SU-DHL-6 (cell line): ENCODE measurements around the gene ATP1B2.

Source experiments
- H2AFZ ChIP-seq: fragments of 200-600 bp; sonication (generic); 2 replicates; pipeline ENCODE4 v1.6.1; 2014; ENCODE audit warnings: low read depth, mild to moderate bottlenecking, moderate library complexity, mixed read lengths, antibody characterized with exemption, low read length; ENCODE audit not compliant: severe bottlenecking
- H3F3A ChIP-seq: fragments of 200-600 bp; shearing (Covaris generic); 2 replicates; pipeline ENCODE4 v1.6.0; 2016; ENCODE audit warnings: antibody characterized with exemption, mild to moderate bottlenecking; ENCODE audit not compliant: insufficient read depth
- H3K27ac ChIP-seq: fragments of 200-600 bp; sonication (generic); 2 replicates; pipeline ENCODE4 v1.5.1; 2016; ENCODE audit warnings: low read depth, mild to moderate bottlenecking, low read length, moderate library complexity, mixed read lengths
- H3K27me3 ChIP-seq: fragments of 200-600 bp; sonication (generic), shearing (Covaris generic); 2 replicates; pipeline ENCODE4 v1.6.0; 2014; ENCODE audit warnings: mild to moderate bottlenecking, low read length
- H3K36me3 ChIP-seq: fragments of 200-600 bp; sonication (generic); 2 replicates; pipeline ENCODE4 v1.6.1; 2014; ENCODE audit warnings: mild to moderate bottlenecking, low read length, mixed read lengths
- H3K4me2 ChIP-seq: fragments of 300-600, 200-600 bp; shearing (Covaris generic), sonication (generic); 2 replicates; pipeline ENCODE4 v1.6.0; 2014; ENCODE audit warnings: low read length, low read depth, mild to moderate bottlenecking; ENCODE audit not compliant: poor library complexity, severe bottlenecking
- H3K4me3 ChIP-seq: fragments of 200-600 bp; sonication (generic); 2 replicates; pipeline ENCODE4 v1.5.1; 2014; ENCODE audit warnings: antibody characterized with exemption, low read length, mild to moderate bottlenecking, mixed read lengths; ENCODE audit not compliant: insufficient read depth, poor library complexity, severe bottlenecking
- H3K79me2 ChIP-seq: fragments of 200-600 bp; sonication (generic); 2 replicates; pipeline ENCODE4 v1.6.1; 2014; ENCODE audit warnings: mild to moderate bottlenecking, low read length, moderate library complexity; ENCODE audit not compliant: insufficient read depth
- H3K9ac ChIP-seq: fragments of 200-600 bp; sonication (generic); 2 replicates; pipeline ENCODE4 v1.7.0; 2014; ENCODE audit warnings: mild to moderate bottlenecking, low read length
- H3K9me2 ChIP-seq: fragments of 200-600 bp; sonication (generic); replicated peaks from 2 replicates; pipeline ENCODE4 v1.6.1; 2014; ENCODE audit warnings: low read length; ENCODE audit not compliant: insufficient read depth
- H3K9me3 ChIP-seq: fragments of 200-600 bp; sonication (generic); 2 replicates; pipeline ENCODE4 v1.6.1; 2014; ENCODE audit warnings: low read length, mixed read lengths; ENCODE audit not compliant: insufficient read depth
- H4K20me1 ChIP-seq: fragments of 200-600 bp; sonication (generic); 2 replicates; pipeline ENCODE4 v1.6.1; 2014; ENCODE audit warnings: low read depth, mild to moderate bottlenecking, antibody characterized with exemption, low read length, moderate library complexity, mixed read lengths
- EZH2phosphoT487 ChIP-seq: fragments of 200-600 bp; sonication (generic), shearing (Covaris generic); conservative IDR thresholded peaks from 2 replicates; pipeline ENCODE4 v1.6.1; 2018; ENCODE audit warnings: mild to moderate bottlenecking, antibody characterized with exemption, low read length, moderate library complexity, mixed read lengths
- TF ChIP-seq, protein P1 (sequence below): fragments of 200-600 bp; sonication (generic); IDR thresholded peaks from one replicate; pipeline ENCODE4 v1.5.1; 2017; ENCODE audit warnings: antibody characterized with exemption, mild to moderate bottlenecking, low read length, moderate library complexity; ENCODE audit not compliant: insufficient read depth, poor library complexity, severe bottlenecking

Gene ATP1B2

DNA sequence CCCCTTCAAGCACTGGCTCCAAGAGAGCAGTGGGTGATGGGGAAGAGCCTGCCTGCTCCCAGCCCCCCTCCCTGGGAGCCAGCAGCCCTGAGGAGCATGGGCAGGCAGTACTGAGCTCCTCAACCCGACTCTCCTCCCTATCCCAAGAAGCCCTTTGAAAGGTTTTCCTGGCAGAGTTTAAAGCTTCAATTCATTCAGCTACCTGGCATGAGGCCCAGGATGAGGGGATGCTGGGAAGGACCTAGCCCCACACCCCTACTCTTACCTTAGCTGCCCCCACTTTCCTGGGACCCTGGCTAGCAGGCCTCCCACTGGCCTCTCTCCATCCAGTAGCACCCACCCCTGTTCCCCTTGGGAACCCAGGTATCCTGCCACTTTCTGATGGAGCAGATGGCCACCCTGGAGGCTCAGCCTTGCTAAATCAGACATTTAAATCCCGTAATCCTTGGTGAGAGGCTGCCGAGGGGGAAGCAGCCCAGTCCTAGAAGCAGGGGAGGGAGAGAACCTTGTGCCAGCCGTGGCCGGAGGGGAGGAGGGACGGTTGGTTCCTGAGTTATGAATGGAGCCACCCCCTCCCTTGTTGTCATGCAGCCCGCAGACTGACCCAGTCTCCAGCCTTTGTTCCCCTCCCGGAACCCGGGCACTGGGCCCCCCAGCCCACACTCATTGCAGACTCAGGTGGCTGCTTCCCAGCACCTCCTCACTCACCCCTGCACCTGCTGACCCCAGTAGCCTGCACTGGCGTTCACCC, 17.1 kb downstream of the ATP1B2 start:
- H3K27ac ChIP-seq, result no peak overlapping the region
- no peaks in the 10 kb centered on the region for H3K9me3 ChIP-seq
- TF ChIP-seq, protein P1, sequence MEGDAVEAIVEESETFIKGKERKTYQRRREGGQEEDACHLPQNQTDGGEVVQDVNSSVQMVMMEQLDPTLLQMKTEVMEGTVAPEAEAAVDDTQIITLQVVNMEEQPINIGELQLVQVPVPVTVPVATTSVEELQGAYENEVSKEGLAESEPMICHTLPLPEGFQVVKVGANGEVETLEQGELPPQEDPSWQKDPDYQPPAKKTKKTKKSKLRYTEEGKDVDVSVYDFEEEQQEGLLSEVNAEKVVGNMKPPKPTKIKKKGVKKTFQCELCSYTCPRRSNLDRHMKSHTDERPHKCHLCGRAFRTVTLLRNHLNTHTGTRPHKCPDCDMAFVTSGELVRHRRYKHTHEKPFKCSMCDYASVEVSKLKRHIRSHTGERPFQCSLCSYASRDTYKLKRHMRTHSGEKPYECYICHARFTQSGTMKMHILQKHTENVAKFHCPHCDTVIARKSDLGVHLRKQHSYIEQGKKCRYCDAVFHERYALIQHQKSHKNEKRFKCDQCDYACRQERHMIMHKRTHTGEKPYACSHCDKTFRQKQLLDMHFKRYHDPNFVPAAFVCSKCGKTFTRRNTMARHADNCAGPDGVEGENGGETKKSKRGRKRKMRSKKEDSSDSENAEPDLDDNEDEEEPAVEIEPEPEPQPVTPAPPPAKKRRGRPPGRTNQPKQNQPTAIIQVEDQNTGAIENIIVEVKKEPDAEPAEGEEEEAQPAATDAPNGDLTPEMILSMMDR, result no peak
- H2AFZ ChIP-seq, result no peak overlapping the region
- H3K27me3 ChIP-seq, result no peaks in the 10 kb centered on the region
- H3K9ac ChIP-seq, result no peak overlapping the region
- H3F3A ChIP-seq, result no peaks in the 10 kb centered on the region
- no peaks in the 10 kb centered on the region for H3K79me2 ChIP-seq
- H3K9me2 ChIP-seq, result no peaks in the 10 kb centered on the region
- no peaks in the 10 kb centered on the region for H4K20me1 ChIP-seq
- no peak overlapping the region for H3K4me3 ChIP-seq
- no peak overlapping the region for H3K4me2 ChIP-seq
- peaks cover 4% of the 10 kb centered on the region; the same call in 1 of the 2 replicates for H3K36me3 ChIP-seq

DNA sequence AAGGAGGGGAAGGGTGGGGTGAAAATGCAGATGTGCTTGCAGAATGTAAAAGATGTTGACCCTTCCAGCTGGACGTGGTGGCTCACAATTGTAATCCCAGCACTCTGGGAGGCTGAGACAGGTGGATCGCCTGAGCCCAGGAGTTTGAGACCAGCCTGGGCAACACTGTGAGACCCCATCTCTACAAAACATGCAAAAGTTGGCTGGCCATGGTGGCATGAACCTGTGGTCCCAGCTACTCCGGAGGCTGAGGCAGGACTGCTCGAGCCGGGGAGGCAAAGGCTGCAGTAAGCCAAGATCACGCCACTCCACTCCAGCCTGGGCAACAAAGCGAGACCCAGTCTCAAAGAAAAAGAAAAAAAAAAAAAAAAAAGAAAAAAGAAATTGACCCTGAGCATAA, 17.8 kb downstream of the ATP1B2 start:
- no peak overlapping the region for H3K27ac ChIP-seq
- no peaks in the 10 kb centered on the region for H3K79me2 ChIP-seq
- H3F3A ChIP-seq, result no peaks in the 10 kb centered on the region
- no peaks in the 10 kb centered on the region for H3K27me3 ChIP-seq
- no peaks in the 10 kb centered on the region for H3K9me3 ChIP-seq
- no peaks in the 10 kb centered on the region for H3K9me2 ChIP-seq
- no peak overlapping the region for H3K4me2 ChIP-seq
- H3K4me3 ChIP-seq, result no peak overlapping the region
- no peak overlapping the region for H2AFZ ChIP-seq
- TF ChIP-seq EZH2phosphoT487, result no peak
- TF ChIP-seq, protein P1, result no peak
- H3K36me3 ChIP-seq, result peaks cover 11% of the 10 kb centered on the region
- H4K20me1 ChIP-seq, result no peaks in the 10 kb centered on the region
- H3K9ac ChIP-seq, result no peak overlapping the region

DNA sequence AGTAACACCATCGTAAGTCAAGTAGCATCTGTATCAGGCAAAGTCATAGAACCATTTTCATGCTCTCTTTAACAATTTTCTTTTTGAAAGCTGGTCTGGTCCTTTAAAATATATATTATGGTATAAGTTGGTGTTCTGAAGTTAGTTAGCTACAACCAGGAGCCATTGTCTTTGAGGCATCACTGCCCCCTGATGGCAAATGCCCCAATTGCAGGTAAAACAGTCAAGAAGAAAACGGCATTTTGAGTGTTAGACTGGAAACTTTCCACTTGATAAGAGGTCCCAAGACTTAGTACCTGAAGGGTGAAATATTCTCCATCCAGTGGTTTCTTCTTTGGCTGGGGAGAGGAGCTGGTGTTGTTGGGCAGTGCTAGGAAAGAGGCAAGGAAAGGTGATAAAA, 22.5 kb downstream of the ATP1B2 start:
- no peaks in the 10 kb centered on the region for H3K9me3 ChIP-seq
- H3K27ac ChIP-seq, result no peak overlapping the region
- peaks cover 15% of the 10 kb centered on the region for H3K36me3 ChIP-seq
- no peaks in the 10 kb centered on the region for H3F3A ChIP-seq
- H2AFZ ChIP-seq, result no peak overlapping the region
- no peak for TF ChIP-seq EZH2phosphoT487
- TF ChIP-seq, protein P1, result peak; percentile 74
- no peaks in the 10 kb centered on the region for H3K27me3 ChIP-seq
- H3K9ac ChIP-seq, result no peak overlapping the region
- peaks cover 9% of the 10 kb centered on the region for H3K79me2 ChIP-seq
- no peaks in the 10 kb centered on the region for H3K9me2 ChIP-seq
- H3K4me2 ChIP-seq, result no peak overlapping the region
- H4K20me1 ChIP-seq, result no peaks in the 10 kb centered on the region
- no peak overlapping the region for H3K4me3 ChIP-seq
